NCI-H2227 (cell line): ENCODE data around the gene ADAMTS9.

Experiments
- DNase-seq: peaks from one replicate; lab custom pipeline; 2025; ENCODE audit not compliant: unreplicated experiment; lab: John Stamatoyannopoulos, UW

ADAMTS9 gene

GRCh38 chr3:64495781-64496334 lies 191.9 kb downstream of the ADAMTS9 start:
- no peak for DNase-seq

- no peak for DNase-seq
Measured at GRCh38 chr3:64495121-64495780, 192.5 kb downstream of the ADAMTS9 start.

GRCh38 chr3:64494526-64494925 lies 193.3 kb downstream of the ADAMTS9 start:
- no peak for DNase-seq

GRCh38 chr3:64493149-64493548 lies 194.7 kb downstream of the ADAMTS9 start:
- DNase-seq: no peak

- DNase-seq: no peak
Measured at GRCh38 chr3:64491843-64492242, 196.0 kb downstream of the ADAMTS9 start.

GRCh38 chr3:64490180-64490724 lies 197.5 kb downstream of the ADAMTS9 start:
- no peak for DNase-seq

- DNase-seq: peak; percentile 90
Measured at GRCh38 chr3:64489361-64490044, 198.3 kb downstream of the ADAMTS9 start.

GRCh38 chr3:64488939-64489338 lies 198.9 kb downstream of the ADAMTS9 start:
- DNase-seq: peak; percentile 46

- DNase-seq: peak; percentile 75
Measured at GRCh38 chr3:64484289-64484992, 203.4 kb downstream of the ADAMTS9 start.

GRCh38 chr3:64483467-64483866 lies 204.3 kb downstream of the ADAMTS9 start:
- no peak for DNase-seq

- no peak for DNase-seq
Measured at GRCh38 chr3:64475037-64475436, 212.8 kb downstream of the ADAMTS9 start.

- no peak for DNase-seq
Measured at GRCh38 chr3:64473466-64473865, 214.3 kb downstream of the ADAMTS9 start.

GRCh38 chr3:64470436-64470835 lies 217.4 kb downstream of the ADAMTS9 start:
- DNase-seq: no peak

- no peak for DNase-seq
Measured at GRCh38 chr3:64467255-64467944, 220.4 kb downstream of the ADAMTS9 start.
